ENCODE data around the gene FAM83G.

DNA sequence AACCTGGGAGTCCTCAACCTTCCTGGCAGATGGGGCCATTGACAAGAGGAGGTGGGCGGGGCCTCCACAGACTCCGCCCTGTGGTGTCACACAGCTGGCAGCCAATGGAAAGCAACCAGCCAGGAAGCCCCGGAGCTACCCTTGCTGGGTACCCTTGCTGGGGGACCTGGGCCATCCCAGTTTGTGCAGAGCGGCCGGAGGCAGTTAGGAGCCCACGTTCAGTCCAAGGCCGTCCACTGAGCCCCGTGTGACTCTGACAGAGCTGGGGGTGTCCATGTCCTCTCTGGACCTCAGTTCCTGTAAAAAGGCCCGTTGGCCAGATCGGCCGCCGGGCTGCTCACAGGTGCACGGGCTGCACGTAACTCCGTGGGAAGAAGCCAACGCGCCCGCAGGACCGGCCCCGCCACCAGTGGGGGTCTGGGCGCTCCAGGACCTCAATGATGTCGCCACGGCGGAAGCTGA, 17.1 kb upstream of the FAM83G start:
- TF ChIP-seq, protein P1, sequence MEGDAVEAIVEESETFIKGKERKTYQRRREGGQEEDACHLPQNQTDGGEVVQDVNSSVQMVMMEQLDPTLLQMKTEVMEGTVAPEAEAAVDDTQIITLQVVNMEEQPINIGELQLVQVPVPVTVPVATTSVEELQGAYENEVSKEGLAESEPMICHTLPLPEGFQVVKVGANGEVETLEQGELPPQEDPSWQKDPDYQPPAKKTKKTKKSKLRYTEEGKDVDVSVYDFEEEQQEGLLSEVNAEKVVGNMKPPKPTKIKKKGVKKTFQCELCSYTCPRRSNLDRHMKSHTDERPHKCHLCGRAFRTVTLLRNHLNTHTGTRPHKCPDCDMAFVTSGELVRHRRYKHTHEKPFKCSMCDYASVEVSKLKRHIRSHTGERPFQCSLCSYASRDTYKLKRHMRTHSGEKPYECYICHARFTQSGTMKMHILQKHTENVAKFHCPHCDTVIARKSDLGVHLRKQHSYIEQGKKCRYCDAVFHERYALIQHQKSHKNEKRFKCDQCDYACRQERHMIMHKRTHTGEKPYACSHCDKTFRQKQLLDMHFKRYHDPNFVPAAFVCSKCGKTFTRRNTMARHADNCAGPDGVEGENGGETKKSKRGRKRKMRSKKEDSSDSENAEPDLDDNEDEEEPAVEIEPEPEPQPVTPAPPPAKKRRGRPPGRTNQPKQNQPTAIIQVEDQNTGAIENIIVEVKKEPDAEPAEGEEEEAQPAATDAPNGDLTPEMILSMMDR (conservative IDR thresholded peaks at IDR 0.05; ENCODE audit: low read length): no peak
- TF ChIP-seq EZH2phosphoT487 (IDR thresholded peaks at IDR 0.05; ENCODE audit: borderline replicate concordance): no peak

Data from Loucy (cell line).